GM12874 (cell line): ENCODE measurements around the gene ADAM22.

ENCODE experiments used
- TF ChIP-seq, protein P1 (sequence below): IDR thresholded peaks from 2 replicates; pipeline ENCODE4 v1.5.1; 2011; ENCODE audit warnings: low read depth, mild to moderate bottlenecking, control low read depth, low read length, moderate library complexity; ENCODE audit not compliant: insufficient read depth

The ADAM22 gene, protein sequence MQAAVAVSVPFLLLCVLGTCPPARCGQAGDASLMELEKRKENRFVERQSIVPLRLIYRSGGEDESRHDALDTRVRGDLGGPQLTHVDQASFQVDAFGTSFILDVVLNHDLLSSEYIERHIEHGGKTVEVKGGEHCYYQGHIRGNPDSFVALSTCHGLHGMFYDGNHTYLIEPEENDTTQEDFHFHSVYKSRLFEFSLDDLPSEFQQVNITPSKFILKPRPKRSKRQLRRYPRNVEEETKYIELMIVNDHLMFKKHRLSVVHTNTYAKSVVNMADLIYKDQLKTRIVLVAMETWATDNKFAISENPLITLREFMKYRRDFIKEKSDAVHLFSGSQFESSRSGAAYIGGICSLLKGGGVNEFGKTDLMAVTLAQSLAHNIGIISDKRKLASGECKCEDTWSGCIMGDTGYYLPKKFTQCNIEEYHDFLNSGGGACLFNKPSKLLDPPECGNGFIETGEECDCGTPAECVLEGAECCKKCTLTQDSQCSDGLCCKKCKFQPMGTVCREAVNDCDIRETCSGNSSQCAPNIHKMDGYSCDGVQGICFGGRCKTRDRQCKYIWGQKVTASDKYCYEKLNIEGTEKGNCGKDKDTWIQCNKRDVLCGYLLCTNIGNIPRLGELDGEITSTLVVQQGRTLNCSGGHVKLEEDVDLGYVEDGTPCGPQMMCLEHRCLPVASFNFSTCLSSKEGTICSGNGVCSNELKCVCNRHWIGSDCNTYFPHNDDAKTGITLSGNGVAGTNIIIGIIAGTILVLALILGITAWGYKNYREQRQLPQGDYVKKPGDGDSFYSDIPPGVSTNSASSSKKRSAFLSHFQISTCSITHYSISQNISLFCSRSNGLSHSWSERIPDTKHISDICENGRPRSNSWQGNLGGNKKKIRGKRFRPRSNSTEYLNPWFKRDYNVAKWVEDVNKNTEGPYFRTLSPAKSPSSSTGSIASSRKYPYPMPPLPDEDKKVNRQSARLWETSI

DNA sequence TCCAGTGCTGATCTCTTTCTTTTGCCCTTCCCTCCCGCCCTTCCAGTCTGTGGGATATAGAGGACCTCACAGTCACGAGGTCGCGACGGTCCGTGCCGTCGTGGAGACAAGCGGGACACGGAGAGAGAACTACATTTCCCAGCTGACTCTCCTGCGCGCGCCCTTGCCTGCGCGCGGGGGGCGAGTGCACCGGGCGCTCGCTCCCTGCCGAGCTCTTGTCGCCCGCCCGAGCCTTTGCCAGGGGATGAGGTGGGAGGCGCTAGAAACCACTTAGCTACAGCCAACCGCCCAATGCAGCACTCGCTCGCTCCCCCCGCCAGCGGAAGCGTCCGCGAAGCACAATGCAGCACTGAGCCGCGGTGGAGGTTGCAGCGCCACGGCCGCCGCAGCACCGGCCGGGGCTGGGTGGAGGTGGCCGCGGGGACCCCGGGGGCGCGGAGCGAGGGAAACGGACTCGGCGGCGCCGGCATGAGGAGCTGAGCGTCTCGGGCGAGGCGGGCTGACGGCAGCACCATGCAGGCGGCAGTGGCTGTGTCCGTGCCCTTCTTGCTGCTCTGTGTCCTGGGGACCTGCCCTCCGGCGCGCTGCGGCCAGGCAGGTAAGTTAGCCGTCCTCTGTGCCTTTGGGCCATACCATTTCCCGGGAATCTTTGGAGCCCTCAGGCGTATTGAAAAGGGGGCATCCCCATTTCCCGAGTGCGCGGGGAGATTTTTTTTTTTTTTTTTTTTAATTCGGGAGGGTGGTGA lies at the start of gene ADAM22:
Gene ADAM22, plus strand, starts transcription at position 299 of the 746 bp plus-strand sequence. Its CDS starts 215 bp downstream, at position 514.
- TF ChIP-seq, protein P1, sequence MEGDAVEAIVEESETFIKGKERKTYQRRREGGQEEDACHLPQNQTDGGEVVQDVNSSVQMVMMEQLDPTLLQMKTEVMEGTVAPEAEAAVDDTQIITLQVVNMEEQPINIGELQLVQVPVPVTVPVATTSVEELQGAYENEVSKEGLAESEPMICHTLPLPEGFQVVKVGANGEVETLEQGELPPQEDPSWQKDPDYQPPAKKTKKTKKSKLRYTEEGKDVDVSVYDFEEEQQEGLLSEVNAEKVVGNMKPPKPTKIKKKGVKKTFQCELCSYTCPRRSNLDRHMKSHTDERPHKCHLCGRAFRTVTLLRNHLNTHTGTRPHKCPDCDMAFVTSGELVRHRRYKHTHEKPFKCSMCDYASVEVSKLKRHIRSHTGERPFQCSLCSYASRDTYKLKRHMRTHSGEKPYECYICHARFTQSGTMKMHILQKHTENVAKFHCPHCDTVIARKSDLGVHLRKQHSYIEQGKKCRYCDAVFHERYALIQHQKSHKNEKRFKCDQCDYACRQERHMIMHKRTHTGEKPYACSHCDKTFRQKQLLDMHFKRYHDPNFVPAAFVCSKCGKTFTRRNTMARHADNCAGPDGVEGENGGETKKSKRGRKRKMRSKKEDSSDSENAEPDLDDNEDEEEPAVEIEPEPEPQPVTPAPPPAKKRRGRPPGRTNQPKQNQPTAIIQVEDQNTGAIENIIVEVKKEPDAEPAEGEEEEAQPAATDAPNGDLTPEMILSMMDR: peak; percentile 12; the same call in 1 of the 2 replicates

DNA sequence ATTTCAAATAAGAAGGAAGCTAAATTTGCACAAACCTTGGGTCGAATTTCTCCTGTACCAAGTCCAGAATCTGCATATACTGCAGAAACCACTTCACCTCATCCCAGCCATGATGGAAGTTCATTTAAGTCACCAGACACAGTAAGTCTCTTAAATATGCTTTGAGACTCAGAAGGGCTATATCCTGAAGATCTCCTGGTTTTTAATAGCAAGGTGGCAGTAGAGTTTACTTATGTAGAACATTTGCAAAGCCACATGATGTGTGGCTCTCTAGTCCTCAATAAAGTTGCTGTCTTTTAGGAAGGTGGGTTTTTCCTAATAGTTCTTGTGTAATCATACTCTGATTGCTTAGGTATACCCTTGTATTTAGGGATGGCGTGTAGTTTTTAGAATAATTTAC lies 49.0 kb upstream of the ADAM22 start:
- TF ChIP-seq, protein P1: no peak

DNA sequence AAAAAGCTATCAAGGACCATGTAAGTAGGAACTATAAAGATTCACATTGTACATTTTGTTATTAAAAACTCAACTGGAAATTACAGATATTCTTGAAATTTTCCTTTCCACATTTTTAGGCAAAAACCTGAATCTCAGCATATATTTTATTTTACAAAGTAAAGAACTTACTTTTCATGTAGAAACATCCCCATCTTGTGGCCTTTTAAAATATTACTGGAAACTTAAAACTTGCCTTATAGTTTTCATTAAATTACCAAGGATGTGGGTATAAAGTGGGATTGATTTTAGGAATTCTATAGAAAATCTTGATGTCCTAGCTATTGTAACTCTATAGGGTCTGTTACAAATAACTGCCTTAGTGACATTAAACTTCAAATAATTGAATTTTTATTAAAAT lies 47.2 kb upstream of the ADAM22 start:
- TF ChIP-seq, protein P1: no peak

DNA sequence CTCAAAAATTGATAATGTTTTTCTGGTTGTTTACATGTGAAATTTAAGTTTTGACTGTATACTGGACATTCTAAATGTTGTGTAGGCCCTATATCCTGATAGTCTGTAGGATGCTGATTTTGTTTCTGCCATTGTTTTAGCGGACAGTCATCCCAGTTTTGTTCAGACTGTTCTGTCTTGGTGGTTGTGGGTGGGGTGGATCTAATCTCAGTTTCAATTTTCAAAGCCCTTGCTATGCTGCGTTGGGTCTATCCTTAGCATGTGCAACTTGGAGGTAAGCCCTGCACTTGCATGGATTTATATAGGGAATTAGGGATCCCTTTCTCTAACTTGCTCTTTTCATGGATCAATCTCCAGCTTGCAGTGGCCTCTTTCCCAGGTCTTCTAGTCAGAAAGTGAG lies 38.7 kb upstream of the ADAM22 start:
- TF ChIP-seq, protein P1: no peak

DNA sequence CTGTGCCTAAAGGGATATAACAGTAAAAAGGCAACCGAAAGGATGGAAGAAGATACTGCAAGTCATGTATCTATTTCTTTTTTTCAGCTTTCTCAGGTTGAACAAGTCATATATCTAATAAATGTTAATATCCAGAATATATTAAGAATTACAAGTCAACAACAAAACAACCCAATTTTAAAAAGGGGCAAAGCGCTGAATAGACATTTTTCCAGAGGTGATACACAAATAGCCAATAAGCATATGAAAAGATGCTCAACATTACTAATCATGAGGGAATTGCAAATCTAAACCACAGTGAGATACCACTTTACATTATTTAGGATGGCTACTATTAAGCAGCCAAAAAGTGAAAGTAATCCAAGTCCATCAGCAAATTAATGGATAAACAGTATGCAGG lies 34.8 kb upstream of the ADAM22 start:
- TF ChIP-seq, protein P1: no peak

DNA sequence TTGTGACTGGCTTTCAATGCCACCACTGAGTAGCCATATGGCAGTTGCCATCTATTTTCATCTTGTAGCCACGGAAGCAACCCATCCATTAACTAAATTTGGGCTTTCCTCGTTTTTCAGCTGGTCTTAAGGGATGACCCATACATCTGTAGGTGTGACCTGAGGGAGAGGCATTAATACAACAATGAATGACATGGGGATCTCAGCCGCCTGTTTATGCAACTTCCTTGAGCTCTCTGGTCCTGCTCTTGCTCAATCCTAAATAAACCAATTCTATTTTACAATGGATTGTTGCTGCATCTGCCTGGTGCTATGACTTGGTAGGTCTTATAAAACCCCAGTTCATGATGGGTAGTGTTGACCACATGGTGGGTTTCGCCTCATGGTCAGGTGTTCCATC lies 21.9 kb upstream of the ADAM22 start:
- TF ChIP-seq, protein P1: no peak
